Measurements from ENCODE around the gene SYNE2.
"Not testable (repeated sequence)": the region's sequence is repeated elsewhere in the genome, so short reads cannot be mapped to it uniquely, and the experiment has no call there.

SYNE2 gene

DNA sequence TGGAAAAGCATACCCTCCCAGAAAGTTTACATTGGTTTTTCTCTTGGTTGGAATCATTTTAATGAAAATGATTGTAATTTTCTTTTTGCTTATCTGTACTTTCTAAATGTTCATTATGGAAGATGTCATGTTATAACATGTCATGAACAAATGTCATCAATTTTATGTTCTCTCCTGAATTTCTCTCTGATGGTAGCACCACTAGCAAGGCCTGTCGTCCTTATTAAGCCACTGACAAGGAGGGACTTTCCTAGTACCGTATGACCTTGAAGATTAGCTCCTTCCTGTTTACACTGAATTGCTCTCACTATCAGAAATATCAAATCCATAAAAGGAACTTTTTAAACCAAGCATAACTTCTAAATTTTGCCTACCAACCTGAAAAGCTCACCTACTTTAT, 342.4 kb downstream of the SYNE2 start:
- no peak for DNase-seq (ENCODE audit: low spot score)

DNA sequence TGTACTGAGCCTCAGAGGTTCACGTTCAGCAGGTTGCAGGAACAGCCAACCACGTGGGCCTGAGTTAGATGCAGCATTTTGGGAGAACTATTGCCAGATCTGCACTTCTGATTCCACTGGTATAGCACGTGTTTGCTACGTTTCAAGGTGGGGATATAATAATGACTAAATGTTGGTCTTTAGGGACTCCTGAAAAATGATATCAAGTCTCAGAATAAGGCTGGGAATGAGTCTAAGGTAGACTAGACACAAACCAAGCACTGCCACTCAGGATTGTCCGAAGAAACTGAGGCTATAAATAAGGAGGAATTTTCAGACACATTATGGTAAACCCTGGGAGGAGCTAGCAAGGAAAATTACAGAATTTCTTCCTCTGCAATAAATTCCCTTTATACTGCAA, 343.3 kb downstream of the SYNE2 start:
- no peak for DNase-seq (ENCODE audit: low spot score)

DNA sequence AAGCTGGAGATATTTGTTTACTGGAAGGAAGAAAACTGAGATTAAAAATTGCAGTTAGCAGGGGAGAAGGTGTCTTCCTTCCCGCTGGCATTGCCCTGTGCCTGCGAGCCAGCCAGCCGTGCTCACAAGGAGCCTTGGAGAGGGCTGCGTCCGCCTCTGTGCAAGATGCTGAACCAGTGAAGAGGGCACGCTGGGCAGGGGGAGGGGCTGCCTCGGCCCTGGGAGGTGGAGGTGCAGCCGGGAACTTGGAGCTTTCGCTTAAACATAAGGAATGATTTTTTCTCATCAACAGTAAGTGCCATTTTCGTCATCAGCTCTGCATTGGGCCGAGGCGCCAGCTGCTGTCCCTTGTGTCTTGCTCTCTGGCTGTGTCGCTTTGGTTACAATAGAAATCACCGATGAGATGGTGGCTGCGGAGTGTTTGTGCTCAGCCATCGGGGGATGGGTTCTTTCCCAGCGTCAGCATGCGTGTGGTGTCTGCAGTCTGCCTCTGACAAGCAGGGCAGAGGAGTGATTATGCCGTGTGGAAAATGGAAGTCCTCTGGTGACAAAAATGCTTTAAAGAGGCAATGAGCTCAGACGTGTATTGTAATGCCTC, 344.1 kb downstream of the SYNE2 start:
- no peak for DNase-seq (ENCODE audit: low spot score)

DNA sequence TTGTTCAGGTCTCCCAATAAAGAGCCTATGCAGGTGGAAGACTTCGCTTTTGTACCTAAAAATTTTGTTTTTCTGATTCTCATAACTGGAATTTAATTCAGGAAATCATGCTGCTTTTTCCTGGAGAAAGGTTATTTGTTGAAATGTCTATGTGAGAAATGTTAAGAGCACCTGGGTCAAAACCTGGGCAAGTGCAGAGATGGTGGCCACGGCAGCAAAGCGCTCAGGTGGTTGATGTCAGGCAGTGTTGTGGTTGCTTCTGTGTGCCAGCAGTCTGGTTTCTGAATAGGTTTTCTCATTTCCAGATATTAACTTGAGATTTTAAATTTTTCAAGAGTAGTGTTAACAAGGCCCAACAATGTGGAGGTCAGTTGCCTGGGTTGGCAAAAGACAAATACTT, 345.2 kb downstream of the SYNE2 start:
- no peak for DNase-seq (ENCODE audit: low spot score)

DNA sequence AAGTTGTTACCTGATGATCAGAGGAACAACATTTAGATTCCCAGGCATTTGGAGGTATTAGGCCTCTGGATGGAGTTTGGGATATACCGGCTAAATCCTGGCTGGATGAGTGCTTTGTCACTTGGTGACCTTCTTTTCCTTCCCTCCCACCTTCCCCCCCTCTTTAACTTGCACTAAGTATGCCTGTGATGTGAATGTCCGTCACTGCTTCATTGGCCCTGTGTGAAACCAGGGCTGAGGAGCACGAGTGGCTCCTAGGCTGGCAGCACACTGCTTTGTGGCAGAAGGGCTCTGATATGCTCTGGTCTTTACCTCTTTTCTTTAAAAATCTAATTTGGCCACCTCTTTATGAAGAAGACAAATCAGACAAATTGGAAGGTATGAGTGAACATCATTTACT, 345.7 kb downstream of the SYNE2 start:
- DNase-seq (ENCODE audit: low spot score): no peak

DNA sequence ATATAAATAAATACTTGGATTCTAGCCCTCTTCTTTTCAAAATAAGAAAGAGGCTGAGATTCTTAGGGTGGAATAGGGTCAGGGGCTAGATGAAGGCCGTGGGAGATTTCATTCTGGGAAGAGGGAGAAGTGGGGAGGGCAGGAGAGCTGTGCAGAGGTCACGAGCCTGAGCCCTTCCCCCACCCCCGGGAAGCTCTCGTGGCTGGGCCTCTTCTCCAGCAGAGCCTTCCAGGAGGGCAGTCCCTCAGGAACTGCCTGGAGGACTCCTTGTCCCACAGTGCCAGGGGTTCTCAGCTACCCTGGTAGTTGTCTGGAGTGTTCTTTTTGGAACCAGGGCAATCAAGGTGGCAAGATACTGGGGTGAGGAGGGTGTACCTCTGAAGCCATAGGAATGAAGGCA, 347.4 kb downstream of the SYNE2 start:
- no peak for DNase-seq (ENCODE audit: low spot score)

DNA sequence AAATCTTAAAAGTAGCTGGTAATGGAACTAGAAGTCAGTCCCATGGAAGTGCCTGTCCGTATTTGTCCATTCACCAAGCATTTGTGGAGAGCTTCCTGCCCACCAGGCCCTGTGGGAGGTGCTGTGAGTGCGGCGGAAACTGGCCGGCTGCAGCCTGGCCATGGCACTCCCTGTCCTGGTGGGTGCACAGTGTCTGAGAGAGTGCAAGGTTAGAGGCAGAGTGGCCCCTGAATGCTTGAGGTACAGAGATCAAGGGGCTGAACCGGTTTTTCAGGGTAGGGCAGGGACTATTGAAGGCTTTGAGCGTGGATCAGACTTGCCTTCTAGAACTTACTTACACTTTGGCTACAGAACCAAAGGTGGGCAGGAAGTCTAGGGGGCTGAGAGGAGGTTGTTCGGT, 348.5 kb downstream of the SYNE2 start:
- no peak for DNase-seq (ENCODE audit: low spot score)

DNA sequence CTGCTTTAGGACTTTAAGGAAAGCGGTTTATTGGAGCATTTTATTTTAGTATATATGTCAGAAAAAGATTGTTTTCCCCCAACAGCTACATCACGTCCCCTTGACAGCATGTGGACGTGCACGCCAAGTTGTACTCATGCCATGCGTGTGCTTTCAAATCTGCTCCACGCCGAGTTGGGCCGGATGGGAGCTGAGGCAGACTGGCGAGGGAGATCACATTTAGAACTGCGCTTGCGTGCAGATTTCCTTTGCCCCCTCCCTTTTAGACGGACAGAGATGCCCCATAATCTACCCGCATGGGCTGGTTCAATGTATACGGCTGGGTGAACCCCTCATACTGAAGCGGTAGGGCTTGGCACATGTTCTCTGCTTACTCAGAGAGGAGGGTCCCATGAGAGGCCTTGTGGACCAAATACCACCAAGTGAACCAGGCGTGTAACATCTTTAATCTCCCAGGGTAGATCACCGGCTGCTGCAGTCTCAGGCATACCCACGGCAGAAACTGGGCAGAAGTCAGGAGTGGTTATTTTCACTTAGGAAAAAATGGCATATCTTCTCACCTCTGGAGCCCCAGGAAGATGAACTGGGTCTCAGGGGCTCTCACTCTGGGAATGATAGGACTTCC, 349.2 kb downstream of the SYNE2 start:
- no peak for DNase-seq (ENCODE audit: low spot score)

DNA sequence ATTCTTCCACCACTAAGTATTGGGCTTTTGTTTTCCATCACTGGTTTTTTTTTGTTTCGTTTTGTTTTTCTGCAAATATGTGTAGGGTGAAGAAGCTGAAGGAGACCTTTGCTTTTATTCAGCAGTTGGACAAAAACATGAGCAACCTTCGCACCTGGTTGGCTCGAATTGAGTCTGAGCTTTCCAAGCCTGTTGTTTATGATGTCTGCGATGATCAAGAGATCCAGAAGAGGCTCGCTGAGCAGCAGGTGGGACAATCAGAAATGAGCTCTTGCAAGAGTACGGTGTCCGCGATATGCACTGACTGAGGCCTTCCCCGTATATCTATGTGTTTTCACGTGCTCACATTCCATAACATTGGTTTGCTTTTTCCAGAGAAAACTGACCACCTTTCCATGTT, 349.9 kb downstream of the SYNE2 start:
- DNase-seq (ENCODE audit: low spot score): no peak

DNA sequence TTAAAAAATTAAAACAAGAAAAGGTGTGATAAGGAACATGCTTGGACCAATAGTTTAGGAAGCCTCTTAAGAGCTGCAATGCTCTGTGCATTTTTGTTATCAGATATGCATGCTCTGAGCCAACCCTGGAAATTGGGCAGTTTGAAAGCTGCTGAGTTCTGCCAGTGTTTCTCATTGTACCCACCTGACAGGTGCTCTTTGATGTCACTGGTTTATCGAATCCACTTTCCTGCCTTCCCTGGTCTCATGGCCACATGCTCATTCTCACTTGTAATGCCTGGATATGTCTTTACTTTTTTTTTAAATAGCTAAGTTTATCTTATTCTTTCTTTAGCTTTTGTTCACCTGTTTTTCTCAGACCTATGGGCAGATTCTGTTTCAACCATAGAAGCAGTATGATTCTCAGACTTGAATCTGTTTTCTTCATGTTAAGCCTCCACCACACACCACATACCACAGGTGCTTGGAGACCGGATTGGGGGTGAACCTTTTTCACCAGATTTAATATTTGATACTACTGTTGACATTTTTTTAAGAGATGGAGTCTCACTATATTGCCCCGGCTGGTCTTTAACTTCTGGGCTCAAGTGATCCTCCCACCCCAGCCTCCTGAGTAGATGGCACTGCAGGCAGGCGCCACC, 350.7 kb downstream of the SYNE2 start:
- DNase-seq (ENCODE audit: low spot score): no peak

DNA sequence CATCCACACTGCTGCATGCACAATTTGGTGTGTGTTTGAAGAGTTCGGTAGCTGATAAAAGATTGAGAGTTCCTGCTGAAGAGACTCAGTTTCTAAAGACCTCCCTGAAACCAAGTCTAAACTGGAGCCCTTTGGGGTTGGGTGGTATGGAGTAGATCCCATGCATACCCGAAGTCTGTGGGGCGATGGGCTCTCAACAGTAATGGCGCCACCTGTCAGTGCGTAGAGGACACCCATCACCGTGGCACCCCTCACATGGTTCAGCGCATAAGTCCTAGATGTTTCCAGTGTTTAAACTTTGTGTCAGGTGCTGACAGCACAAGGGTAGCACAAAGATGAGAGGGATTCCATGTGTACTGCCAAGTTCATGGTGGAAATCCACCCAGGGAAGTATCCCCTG, 355.5 kb downstream of the SYNE2 start:
- DNase-seq (ENCODE audit: low spot score): no peak

DNA sequence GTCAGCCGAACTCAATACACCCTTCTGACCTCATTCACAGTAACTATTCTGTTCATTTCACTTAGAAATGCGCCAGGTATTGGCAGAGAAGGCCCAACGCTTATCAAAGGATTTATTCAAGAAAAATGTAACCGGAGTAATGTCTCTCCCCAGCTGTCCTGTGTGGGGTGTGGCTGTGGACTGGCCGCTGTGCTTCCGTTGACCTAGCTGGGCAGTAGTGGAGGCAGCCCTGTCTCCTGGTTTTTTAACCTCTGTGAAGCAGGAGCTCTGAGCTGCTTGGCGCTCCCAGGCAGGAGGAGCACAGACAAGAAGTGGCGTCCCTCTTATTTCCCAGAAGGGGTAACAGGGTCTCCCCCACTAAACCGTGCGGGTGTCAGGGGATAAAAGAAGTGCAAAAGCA, 356.2 kb downstream of the SYNE2 start:
- no peak for DNase-seq (ENCODE audit: low spot score)

DNA sequence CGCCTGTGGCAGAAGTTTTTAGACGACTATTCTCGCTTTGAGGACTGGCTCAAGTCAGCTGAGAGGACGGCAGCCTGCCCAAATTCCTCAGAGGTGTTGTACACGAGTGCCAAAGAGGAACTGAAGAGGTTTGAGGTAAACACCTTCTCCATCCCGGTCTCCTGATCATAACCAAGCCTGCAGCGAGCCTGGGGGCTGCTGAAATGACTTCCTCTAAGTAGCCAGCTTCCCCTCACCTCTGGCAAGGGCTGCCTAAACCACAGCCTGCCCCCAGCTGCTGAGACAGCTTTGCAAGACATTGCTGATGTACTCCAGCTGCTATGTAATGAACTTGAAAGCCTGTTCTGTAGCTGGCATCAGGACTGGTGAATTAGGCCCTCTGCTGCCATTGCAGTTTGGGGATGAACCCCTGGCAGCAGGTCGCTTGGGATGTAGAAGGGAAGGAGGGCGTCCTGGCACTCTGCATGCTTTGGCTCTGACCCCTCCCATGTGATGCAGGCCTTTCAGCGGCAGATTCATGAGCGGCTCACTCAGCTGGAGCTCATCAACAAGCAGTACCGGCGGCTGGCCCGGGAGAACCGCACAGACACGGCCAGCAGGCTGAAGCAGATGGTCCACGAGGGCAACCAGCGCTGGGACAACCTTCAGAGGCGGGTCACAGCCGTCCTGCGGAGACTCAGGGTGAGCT, 356.8 kb downstream of the SYNE2 start:
- DNase-seq (ENCODE audit: low spot score): no peak

DNA sequence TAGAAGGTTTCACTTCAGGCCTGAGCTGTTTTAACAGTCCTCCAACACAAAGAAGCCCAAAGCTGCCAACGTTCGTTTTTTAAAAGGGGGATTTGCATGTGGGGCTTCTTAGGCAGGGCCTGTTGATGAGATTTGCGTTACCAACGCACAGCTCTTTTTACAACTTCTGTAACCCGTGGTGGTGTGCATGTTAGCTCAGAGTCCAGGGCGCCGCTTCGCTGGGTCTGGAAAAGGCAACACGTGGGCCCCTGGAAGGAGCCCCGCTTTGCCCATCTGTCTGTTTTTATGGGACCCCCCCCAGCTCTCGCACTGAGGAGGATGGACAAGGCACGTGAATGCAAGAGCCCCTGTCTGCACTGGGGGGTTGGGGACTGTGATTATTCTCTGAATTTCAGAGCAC, 357.4 kb downstream of the SYNE2 start:
- no peak for DNase-seq (ENCODE audit: low spot score)

DNA sequence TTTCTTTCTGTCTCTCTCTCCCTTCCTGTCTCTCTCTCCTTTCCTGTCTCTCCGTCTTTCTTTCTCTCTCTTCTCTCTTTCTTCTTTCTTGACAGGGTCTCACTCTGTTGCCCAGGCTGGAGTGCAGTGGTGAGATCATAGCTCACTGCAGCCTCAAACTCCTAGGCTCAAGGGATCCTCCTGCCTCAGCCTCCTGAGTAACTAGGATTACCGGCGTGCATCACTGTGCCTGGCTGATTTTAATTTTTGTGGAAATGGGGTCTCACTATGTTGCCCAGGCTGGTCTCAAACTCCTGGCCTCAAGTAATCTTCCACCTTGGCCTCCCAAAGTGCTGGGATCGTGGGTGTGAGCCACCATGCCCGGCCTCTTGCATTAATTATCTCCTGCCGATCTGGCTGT, 358.1 kb downstream of the SYNE2 start:
- DNase-seq (ENCODE audit: low spot score): not testable (repeated sequence)

DNA sequence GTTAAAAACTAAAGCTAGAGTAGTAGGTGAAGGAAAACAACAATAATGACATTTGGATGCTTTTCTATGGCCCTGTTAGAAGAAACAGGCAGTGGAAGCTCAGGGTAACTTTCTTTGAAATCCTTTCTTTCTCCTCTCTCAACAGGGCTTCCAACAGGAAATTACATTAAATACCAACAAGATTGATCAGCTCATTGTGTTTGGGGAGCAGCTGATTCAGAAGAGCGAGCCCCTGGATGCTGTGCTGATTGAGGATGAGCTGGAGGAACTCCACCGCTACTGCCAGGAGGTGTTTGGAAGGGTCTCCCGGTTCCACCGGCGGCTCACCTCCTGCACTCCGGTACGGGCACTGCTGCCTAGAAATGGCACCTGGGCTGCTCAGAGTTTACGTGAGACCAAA, 359.9 kb downstream of the SYNE2 start:
- DNase-seq (ENCODE audit: low spot score): no peak

DNA sequence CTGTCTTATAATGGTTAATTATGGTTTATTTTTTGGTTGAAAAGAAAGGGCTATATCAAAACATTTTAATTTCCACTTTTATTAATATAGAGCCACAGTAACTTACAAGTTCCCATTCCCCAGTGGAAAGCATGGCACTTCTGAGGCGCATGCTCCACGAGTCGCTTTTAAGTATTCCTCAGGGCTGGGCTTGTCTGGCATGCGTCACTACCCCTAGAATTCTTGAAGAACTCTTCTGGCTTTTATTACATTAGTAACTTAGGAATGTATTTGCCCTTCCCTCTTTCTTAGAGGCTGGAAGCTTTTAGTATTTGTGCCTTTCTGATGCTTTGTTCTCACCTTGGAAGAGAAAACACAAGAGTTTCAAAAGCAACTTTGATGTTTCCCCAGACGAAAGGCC, 360.3 kb downstream of the SYNE2 start:
- no peak for DNase-seq (ENCODE audit: low spot score)

DNA sequence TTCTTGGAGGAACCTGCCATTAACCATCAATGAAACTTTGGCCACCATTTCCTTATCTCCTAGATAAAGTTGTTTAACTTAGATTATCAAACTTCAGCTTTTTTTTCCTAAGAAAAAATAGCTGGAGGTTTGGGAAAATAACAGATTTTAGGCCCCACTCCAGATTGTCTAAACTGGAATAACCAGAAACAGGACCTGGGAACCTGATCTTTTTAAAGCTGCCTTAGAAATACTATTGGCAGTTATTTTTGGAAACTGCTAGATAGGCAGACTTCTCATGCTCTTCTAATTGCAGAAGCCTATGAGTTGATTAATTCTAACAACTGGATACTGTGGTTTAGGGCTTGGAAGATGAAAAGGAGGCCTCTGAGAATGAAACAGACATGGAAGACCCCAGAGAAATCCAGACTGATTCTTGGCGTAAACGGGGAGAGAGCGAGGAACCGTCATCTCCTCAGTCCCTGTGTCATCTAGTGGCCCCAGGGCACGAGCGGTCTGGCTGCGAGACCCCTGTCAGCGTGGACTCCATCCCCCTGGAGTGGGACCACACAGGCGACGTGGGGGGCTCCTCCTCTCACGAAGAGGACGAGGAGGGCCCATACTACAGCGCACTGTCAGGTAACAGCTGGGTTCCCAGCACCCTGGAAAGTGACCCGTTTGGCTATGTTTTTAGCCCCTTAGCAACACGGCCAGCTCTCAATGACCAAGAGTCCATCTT, 361.2 kb downstream of the SYNE2 start:
- no peak for DNase-seq (ENCODE audit: low spot score)

DNA sequence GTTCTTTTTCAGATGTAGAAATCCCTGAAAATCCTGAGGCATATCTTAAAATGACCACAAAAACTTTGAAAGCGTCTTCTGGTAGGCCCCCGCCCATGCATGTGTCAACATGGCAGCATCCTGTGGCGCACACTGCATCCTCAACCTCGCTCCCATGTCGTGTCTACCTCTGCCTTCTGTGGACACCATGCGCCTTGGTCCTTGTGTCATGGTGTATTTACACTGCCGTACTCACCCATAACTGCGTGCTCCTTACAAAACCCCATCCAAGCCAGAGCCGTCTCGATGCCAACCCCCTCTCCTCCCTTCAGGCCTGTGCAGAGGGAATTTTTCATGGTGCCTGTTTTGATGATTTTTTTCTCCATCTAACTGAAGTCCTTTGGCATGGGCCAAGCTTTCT, 362.5 kb downstream of the SYNE2 start:
- DNase-seq (ENCODE audit: low spot score): no peak

DNA sequence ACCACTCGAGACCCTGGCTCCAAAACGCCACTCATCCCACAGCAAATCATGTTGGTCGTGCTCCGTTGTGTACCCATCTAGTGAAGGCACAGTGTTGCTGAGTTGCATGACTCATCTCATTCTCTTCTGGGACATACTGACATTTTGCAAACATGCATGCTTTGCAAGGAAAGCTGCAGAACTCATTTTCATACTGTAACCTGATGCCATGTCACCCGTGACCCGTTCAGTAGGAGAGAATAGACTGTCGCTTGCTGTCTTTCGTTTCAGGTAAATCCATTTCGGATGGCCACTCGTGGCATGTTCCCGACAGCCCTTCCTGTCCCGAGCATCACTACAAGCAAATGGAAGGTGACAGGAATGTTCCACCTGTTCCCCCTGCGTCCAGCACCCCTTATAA, 363.2 kb downstream of the SYNE2 start:
- DNase-seq (ENCODE audit: low spot score): no peak

DNA sequence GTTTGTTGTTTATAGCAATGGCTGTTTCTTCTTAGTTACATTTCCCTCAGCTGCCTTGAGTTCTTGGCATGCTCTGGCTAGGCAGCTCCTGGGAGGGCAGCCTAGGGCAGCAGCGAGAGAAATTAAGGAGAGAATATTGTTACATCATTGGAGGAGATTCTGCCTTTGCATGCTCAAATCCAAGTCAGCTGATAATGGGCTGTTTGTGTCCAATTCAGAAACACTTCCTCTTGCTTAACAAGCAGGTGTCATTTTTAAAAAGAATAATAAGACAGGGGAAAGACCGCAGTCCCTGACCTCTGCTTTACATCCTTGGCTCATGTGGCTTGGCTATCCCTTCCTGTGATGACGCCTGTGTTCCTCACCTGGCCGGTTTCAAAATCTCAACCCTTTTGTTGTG, 364.5 kb downstream of the SYNE2 start:
- DNase-seq (ENCODE audit: low spot score): no peak

DNA sequence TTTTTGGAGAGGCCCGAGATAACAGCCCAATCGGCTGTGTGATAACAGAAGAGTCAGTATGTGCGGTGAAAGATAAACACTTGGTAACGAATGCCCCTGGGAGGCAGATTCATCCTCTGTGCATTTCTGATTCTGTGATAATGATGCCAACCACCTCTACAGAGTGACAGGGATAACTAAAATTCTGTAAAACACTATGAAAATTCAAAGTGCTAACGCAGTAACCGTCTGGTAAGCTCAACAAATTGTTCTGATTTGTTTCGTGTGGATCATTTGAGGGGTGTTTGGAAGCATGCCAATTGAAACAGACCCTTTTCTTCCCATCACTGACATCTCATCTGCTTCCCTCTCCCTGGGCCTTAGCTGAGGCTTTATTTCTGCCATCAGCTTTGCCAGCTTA, 365.0 kb downstream of the SYNE2 start:
- no peak for DNase-seq (ENCODE audit: low spot score)

Measured in SW480 (cell line).